B cell (primary cell): Measurements from ENCODE around the gene PRRC2B.

Source experiments
- CTCF ChIP-seq: fragments of 200-600 bp; IDR thresholded peaks from one replicate; pipeline ENCODE4 v1.8.0; 2022; ENCODE audit warnings: antibody characterized with exemption, mild to moderate bottlenecking
- EZH2 ChIP-seq: IDR thresholded peaks from 2 replicates; pipeline ENCODE4 v1.6.1; 2012; ENCODE audit warnings: borderline replicate concordance, low read depth, mild to moderate bottlenecking, moderate library complexity, low read length; ENCODE audit not compliant: insufficient read depth, poor library complexity, severe bottlenecking

GRCh38 chr9:131366761-131367401 is 27.0 kb upstream of the PRRC2B start:
- TF ChIP-seq CTCF (no peak), EZH2 (no peak)
